K562 (cell line): ENCODE results near the gene EPN2. TPM values are rescaled to one million over a fixed set of nuclear protein-coding genes. Genes with fewer than 3 reads are reported as not detected.

Experiments used
- CXXC5 ChIP-seq: fragments of 250-450 bp; sonication (Bioruptor Pico); IDR thresholded peaks from 2 replicates; pipeline ENCODE4 v1.8.0; 2022; ENCODE audit warnings: inconsistent platforms, mild to moderate bottlenecking, moderate library complexity
- ETV6 ChIP-seq, 3 experiments: fragments of 150-350 bp in 1 of 3; sonication (generic) in 1 of 3; formaldehyde crosslinking in 1 of 3; IDR thresholded peaks; 2 replicates each; pipeline versions ENCODE4 v1.6.1 to v1.8.0; 2014 to 2022; ENCODE audit warnings: borderline replicate concordance in 2 of 3, low read depth in 2 of 3, antibody characterized with exemption in 1 of 3, low read length in 1 of 3, mild to moderate bottlenecking in 1 of 3, missing genetic modification reagents in 1 of 3
- FOXA3 ChIP-seq, 2 experiments: fragments of 450-650 bp in 1 of 2; sonication (generic) in 1 of 2; formaldehyde crosslinking; IDR thresholded peaks in 1 of 2; conservative IDR thresholded peaks in 1 of 2; 2 replicates each; pipeline versions ENCODE4 v1.4.0 to v1.8.0; 2020 to 2022; ENCODE audit warnings: mild to moderate bottlenecking in 2 of 2, missing genetic modification reagents in 1 of 2
- GATA2 ChIP-seq: sonication (generic); formaldehyde crosslinking; IDR thresholded peaks from 2 replicates; pipeline ENCODE4 v1.4.0; 2020; ENCODE audit warnings: mild to moderate bottlenecking, missing genetic modification reagents
- HDAC1 ChIP-seq, 2 experiments: fragments of 450-650 bp; IDR thresholded peaks; 2 replicates each; pipeline ENCODE4 v1.6.1; 2016 to 2017; ENCODE audit warnings: inconsistent platforms in 1 of 2, mild to moderate bottlenecking in 1 of 2, moderate library complexity in 1 of 2
- MGA ChIP-seq: fragments of 450-650 bp; IDR thresholded peaks from 2 replicates; pipeline ENCODE4 v1.6.1; 2016; ENCODE audit warnings: mild to moderate bottlenecking, moderate library complexity
- PHTF2 ChIP-seq: fragments of 250-450 bp; sonication (Bioruptor Pico); IDR thresholded peaks from 2 replicates; pipeline ENCODE4 v1.5.0; 2021; ENCODE audit warnings: mild to moderate bottlenecking
- RFX5 ChIP-seq: IDR thresholded peaks from 2 replicates; pipeline ENCODE4 v1.6.1; 2011; ENCODE audit warnings: low read depth, mild to moderate bottlenecking, improper control_type of control experiment, low read length
- SAFB ChIP-seq: fragments of 200-400 bp; formaldehyde crosslinking; IDR thresholded peaks from 2 replicates; pipeline ENCODE4 v1.6.1; 2017; ENCODE audit warnings: low read depth, low read length, borderline replicate concordance
- SIN3A ChIP-seq, 2 experiments: fragments of 150-350 bp in 1 of 2; IDR thresholded peaks; 2 replicates each; pipeline ENCODE4 v1.6.1; 2011 to 2016; ENCODE audit warnings: borderline replicate concordance in 2 of 2, low read depth in 2 of 2, low read length in 2 of 2, mild to moderate bottlenecking in 2 of 2, moderate library complexity in 2 of 2; ENCODE audit not compliant: control insufficient read depth in 1 of 2
- SMARCC2 ChIP-seq: fragments of 450-650 bp; IDR thresholded peaks from 2 replicates; pipeline ENCODE4 v1.6.1; 2017; ENCODE audit warnings: antibody characterized with exemption, moderate library complexity, mild to moderate bottlenecking, low read depth
- SP1 ChIP-seq: sonication (generic); formaldehyde crosslinking; IDR thresholded peaks from 2 replicates; pipeline ENCODE4 v1.8.1; 2022; ENCODE audit warnings: mild to moderate bottlenecking, missing genetic modification reagents
- TEAD1 ChIP-seq, 2 experiments: fragments of 450-650 bp in 1 of 2; sonication (generic) in 1 of 2; formaldehyde crosslinking; IDR thresholded peaks; 2 replicates each; pipeline versions ENCODE4 v1.4.0 to v1.8.0; 2020 to 2022; ENCODE audit warnings: mild to moderate bottlenecking in 2 of 2, missing genetic modification reagents in 1 of 2
- polyA plus RNA-seq, 8 experiments: library from polyadenylated mRNA; depleted of rRNA in 4 of 8; stranded (reverse) in 5 of 8; unstranded in 3 of 8; fragments of >200 nt; fragmentation: Nextera tagmentation in 2 of 8; fragmentation: Illumina TruSeq in 1 of 8; extraction: Ambion mirVana in 2 of 8; extraction: Trizol in 1 of 8; gene quantifications; 2 replicates each; pipeline versions ENCODE4 v1.2.1 to v1.2.3, GENCODE V29; 2011 to 2014; ENCODE audit warnings: inconsistent platforms in 1 of 8, missing spikeins in 1 of 8
- total RNA-seq, 7 experiments: library from RNA; depleted of rRNA in 6 of 7; stranded (reverse); fragments of >200 nt in 6 of 7; fragmentation: Illumina TruSeq in 2 of 7; extraction: Trizol in 2 of 7; gene quantifications; 2 replicates each; pipeline versions ENCODE4 v1.2.1 to v1.2.3, GENCODE V29; 2011 to 2021; ENCODE audit warnings: low replicate concordance in 1 of 7

The EPN2 gene
- total and polyA plus RNA-seq, 9 of the 15 experiments (the other 6 are each of a cell fraction or from before 2014, with no cell fraction given): 1.0 to 12.9 (median 8.9) TPM

GRCh38 chr17:19362277-19363113, 125.3 kb downstream of the EPN2 start, which contains the start of gene B9D1 (continued):
- peak; percentile 57 for TF ChIP-seq MGA
- no peak for TF ChIP-seq ETV6 (IDR thresholded peaks at IDR 0.05; ENCODE audit: borderline replicate concordance in 1 of 2, low read depth in 2 of 2, low read length in 1 of 2)
- TF ChIP-seq ETV6 (CRISPR knock-in tag; IDR thresholded peaks at IDR 0.05; ENCODE audit: borderline replicate concordance): no peak
- peak in 1 of 2 experiments; percentile 45; a peak in 1 of 4 replicates for TF ChIP-seq TEAD1 (CRISPR knock-in tag; IDR thresholded peaks at IDR 0.05)
- TF ChIP-seq SP1: peak; percentile 89
- TF ChIP-seq SIN3A (IDR thresholded peaks at IDR 0.05; ENCODE audit: borderline replicate concordance in 2 of 2, control insufficient read depth in 1 of 2, low read depth in 2 of 2, low read length in 2 of 2): peak in 1 of 2 experiments; percentile 66; a peak in 2 of 4 replicates
- TF ChIP-seq FOXA3 (CRISPR knock-in tag; conservative IDR thresholded peaks at IDR 0.05 in 1 of 2, IDR thresholded peaks at IDR 0.05 in 1 of 2): no peak
- no peak for TF ChIP-seq PHTF2
- no peak for TF ChIP-seq SMARCC2
- peak; percentile 67 for TF ChIP-seq CXXC5 (CRISPR knock-in tag)
- peak in 1 of 2 experiments; percentile 67; a peak in 2 of 4 replicates for TF ChIP-seq HDAC1 (IDR thresholded peaks at IDR 0.05)
- peak; percentile 74 for TF ChIP-seq RFX5
- peak; percentile 72 for TF ChIP-seq SAFB
- no peak for TF ChIP-seq GATA2 (CRISPR knock-in tag)
